HG03342 (cell line): ENCODE measurements around the gene PCDHGA8.
"Not testable (repeated sequence)": the region's sequence is repeated elsewhere in the genome, so short reads cannot be mapped to it uniquely, and the experiment has no call there.

Source experiments
- ATAC-seq: cut with Tn5 transposase; IDR thresholded peaks from one replicate; pipeline ENCODE4 v1.9.1; 2021; ENCODE audit warnings: mild to moderate bottlenecking, moderate library complexity; ENCODE audit not compliant: unreplicated experiment

Gene PCDHGA8

DNA sequence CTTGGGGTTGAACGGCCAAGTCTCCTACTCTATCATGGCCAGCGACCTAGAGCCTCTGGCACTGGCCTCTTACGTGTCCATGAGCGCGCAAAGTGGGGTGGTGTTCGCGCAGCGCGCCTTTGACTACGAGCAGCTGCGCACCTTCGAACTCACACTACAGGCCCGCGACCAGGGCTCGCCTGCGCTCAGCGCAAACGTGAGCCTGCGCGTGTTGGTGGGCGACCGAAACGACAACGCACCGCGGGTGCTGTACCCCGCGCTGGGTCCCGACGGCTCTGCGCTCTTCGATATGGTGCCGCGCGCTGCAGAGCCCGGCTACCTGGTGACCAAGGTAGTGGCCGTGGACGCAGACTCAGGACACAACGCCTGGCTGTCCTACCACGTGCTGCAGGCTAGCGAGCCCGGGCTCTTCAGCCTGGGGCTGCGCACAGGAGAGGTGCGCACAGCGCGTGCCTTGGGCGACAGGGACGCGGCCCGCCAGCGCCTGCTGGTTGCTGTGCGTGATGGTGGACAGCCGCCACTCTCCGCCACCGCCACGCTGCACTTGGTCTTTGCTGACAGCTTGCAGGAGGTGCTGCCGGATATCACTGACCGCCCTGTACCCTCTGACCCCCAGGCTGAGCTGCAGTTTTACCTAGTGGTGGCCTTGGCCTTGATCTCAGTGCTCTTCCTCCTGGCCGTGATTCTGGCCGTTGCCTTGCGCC is 7.3 kb downstream of the PCDHGA8 start:
- ATAC-seq: no peak

DNA sequence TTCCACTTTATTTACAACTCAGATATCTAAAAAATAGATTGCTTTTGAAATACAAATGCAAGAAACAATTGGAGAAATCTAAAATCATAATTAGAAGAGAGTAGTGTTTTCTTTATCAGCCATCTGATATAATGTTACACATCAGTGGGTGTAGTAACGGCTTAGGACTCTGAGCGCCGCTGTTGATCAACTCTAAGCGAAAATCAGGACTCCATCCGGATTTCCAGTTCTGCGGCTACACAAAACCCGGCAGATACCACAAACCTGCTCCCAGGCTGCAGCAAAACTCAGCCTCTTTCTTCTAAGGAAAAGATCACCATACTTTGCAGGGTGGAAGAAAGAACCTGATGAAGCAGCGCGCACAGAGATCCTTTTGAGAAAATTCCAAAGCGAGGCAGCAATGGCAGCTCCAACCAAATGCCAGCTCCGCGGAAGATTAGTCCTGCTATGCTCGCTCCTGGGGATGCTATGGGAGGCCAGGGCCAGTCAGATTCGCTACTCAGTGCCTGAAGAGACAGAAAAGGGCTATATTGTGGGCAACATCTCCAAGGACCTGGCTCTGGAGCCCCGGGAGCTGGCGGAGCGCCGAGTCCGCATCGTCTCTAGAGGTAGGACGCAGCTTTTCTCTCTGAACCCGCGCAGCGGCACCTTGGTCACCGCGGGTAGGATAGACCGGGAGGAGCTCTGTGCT is 10.3 kb downstream of the PCDHGA8 start, which contains the start of gene PCDHGA9:
TSS of gene PCDHGA9 (plus strand) at position 226 of the 691 bp plus-strand sequence. CDS start at position 401, 175 bp downstream.
- no peak for ATAC-seq

DNA sequence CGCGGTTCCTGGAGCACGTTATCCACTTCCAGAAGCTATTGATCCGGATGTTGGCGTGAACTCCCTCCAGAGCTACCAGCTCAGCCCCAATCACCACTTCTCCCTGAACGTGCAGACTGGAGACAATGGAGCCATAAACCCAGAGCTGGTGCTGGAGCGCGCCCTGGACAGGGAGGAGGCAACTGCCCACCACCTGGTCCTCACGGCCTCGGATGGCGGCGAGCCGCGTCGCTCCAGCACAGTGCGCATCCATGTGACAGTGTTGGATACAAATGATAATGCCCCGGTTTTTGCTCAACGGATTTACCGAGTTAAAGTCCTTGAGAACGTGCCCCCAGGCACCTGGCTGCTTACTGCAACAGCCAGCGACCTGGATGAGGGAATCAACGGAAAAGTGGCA is 11.0 kb downstream of the PCDHGA8 start:
- no peak for ATAC-seq

DNA sequence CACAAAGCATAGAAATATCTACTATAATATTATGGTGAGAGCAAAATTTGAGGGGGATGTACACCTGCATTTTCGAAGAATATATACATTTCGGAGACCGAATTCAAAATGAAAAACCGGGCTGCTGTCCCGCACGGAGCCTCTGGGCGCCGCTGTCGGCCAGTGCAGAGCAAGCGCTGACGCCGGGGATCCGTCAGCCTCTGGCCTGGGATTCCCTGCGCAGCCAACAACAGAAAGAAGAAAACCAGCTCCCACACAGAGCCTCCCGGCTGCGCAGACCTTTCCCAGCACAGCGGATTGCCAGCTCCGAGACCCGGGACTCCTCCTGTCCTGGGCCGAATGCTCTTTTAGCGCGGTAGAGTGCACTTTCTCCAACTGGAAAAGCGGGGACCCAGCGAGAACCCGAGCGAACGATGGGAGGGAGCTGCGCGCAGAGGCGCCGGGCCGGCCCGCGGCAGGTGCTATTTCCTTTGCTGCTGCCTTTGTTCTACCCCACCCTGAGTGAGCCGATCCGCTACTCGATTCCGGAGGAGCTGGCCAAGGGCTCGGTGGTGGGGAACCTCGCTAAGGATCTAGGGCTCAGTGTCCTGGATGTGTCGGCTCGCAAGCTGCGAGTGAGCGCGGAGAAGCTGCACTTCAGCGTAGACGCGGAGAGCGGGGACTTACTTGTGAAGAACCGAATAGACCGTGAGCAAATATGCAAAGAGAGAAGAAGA is 15.5 kb downstream of the PCDHGA8 start, which contains the start of gene PCDHGB6:
TSS of gene PCDHGB6 (plus strand) at position 232 of the 716 bp plus-strand sequence. CDS start at position 414, 182 bp downstream.
- ATAC-seq: peak; percentile 82

DNA sequence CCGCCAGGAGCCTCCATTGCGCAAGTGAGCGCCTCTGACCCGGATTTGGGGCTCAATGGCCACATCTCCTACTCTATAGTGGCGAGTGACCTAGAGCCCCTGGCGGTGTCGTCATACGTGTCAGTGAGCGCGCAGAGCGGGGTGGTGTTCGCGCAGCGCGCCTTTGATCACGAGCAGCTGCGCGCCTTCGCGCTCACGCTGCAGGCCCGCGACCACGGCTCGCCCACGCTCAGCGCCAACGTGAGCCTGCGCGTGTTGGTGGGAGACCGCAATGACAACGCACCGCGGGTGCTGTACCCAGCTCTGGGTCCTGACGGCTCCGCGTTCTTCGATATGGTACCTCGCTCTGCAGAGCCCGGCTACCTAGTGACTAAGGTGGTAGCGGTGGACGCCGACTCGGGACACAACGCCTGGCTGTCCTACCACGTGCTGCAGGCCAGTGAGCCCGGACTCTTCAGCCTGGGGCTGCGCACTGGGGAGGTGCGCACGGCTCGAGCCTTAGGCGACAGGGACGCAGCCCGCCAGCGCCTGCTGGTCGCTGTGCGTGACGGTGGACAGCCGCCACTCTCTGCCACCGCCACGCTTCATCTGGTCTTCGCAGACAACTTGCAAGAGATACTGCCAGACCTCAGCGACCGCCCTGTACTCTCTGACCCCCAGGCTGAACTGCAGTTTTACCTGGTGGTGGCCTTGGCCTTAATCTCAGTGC is 17.3 kb downstream of the PCDHGA8 start:
- ATAC-seq: no peak

DNA sequence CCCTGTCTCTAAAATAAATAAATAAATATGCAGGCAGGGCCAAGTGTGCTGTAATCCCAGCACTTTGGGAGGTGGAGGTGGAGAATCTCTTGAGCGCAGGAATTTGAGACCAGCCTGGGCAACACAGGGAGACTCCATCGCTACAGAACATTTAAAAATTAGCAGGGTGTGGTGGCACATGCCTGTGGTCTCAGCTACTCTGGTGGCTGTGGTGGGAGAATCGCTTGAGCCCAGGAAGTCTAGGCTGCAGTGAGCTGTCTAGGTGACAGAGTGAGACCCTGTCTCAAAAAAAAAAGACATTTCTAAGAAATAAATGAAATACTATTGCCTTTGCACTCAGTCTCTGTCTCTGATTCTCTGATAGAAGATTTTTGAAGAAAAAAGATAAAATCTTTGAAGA is 19.1 kb downstream of the PCDHGA8 start:
- ATAC-seq: no peak

DNA sequence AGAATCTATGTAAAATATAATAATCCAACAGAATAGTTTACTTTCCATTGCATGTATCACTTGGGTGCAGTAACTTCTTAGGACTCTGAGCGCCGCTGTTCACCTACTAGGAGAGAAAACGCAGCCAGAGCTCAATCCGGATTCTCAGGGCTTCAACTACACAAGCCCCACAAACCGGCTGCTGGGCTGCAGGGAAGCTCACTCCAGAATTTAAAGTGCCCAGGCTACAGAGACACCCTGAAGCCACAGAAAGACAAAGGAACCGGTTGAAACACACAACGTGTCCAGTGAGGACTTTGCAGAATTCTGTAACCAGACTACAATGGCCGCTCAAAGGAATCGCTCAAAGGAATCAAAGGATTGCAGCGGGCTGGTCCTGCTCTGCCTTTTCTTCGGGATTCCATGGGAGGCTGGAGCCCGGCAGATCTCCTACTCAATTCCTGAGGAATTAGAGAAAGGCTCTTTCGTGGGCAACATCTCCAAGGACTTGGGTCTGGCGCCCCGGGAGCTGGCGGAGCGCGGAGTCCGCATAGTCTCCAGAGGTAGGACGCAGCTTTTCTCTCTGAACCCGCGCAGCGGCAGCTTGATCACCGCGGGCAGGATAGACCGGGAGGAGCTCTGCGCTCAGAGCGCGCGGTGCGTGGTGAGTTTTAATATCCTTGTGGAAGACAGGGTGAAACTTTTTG is 20.6 kb downstream of the PCDHGA8 start, which contains the start of gene PCDHGA10:
TSS of gene PCDHGA10 (plus strand) at position 134 of the 686 bp plus-strand sequence. CDS start at position 323, 189 bp downstream.
- ATAC-seq: peak; percentile 83

DNA sequence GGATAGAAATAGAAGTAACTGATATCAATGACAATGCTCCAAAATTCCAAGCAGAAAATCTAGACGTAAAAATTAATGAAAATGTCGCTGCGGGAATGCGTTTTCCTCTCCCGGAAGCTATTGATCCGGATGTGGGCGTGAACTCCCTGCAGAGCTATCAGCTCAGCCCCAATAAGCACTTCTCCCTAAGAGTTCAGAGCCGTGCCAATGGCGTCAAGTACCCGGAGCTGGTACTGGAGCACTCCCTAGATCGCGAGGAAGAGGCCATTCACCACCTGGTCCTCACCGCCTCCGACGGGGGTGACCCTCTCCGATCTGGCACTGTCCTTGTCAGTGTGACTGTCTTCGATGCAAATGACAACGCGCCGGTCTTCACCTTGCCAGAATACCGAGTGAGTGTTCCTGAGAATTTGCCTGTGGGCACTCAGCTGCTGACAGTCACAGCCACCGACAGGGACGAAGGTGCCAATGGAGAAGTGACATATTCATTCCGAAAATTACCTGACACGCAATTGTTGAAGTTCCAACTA is 21.2 kb downstream of the PCDHGA8 start:
- ATAC-seq: no peak

DNA sequence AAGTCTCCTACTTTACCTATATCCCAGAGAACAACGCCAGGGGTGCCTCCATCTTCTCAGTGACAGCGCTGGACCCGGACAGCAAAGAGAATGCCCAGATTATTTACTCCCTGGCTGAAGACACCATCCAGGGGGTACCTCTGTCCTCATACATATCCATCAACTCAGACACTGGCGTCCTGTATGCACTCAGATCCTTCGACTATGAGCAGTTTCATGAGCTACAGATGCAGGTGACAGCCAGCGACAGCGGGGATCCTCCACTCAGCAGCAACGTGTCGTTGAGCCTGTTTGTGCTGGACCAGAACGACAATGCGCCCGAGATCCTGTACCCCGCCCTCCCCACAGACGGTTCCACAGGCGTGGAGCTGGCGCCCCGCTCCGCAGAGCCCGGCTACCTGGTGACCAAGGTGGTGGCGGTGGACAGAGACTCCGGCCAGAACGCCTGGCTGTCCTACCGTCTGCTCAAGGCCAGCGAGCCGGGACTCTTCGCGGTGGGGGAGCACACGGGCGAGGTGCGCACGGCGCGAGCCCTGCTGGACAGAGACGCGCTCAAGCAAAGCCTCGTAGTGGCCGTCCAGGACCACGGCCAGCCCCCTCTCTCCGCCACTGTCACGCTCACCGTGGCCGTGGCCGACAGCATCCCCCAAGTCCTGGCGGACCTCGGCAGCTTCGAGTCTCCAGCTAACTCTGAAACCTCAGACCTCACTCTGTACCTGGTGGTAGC is 22.3 kb downstream of the PCDHGA8 start:
- ATAC-seq: not testable (repeated sequence)

DNA sequence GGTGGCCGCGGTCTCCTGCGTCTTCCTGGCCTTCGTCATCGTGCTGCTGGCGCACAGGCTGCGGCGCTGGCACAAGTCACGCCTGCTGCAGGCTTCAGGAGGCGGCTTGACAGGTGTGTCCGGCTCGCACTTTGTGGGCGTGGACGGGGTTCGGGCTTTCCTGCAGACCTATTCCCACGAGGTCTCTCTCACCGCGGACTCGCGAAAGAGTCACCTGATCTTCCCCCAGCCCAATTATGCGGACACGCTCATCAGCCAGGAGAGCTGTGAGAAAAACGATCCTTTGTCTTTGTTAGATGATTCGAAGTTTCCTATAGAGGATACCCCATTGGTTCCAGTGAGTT is 22.8 kb downstream of the PCDHGA8 start:
- ATAC-seq: not testable (repeated sequence)

DNA sequence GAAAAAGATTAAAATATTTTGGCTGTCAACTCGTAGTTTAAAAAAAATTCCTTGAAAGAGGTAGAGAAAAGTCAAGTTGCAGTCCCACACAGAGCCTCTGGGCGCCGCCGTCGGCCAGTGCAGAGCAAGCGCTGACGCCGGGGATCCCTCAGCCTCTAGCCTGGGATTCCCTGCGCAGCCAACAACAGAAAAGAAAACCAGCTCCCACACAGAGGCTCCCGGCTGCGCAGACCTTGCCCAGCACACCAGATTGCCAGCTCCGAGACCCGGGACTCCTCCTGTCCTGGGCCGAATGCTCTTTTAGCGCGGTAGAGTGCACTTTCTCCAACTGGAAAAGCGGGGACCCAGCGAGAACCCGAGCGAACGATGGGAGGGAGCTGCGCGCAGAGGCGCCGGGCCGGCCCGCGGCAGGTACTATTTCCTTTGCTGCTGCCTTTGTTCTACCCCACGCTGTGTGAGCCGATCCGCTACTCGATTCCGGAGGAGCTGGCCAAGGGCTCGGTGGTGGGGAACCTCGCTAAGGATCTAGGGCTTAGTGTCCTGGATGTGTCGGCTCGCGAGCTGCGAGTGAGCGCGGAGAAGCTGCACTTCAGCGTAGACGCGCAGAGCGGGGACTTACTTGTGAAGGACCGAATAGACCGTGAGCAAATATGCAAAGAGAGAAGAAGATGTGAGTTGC is 25.2 kb downstream of the PCDHGA8 start, which contains the start of gene PCDHGB7:
TSS of gene PCDHGB7 (plus strand) at position 184 of the 679 bp plus-strand sequence. CDS start at position 367, 183 bp downstream.
- ATAC-seq: peak; percentile 74

DNA sequence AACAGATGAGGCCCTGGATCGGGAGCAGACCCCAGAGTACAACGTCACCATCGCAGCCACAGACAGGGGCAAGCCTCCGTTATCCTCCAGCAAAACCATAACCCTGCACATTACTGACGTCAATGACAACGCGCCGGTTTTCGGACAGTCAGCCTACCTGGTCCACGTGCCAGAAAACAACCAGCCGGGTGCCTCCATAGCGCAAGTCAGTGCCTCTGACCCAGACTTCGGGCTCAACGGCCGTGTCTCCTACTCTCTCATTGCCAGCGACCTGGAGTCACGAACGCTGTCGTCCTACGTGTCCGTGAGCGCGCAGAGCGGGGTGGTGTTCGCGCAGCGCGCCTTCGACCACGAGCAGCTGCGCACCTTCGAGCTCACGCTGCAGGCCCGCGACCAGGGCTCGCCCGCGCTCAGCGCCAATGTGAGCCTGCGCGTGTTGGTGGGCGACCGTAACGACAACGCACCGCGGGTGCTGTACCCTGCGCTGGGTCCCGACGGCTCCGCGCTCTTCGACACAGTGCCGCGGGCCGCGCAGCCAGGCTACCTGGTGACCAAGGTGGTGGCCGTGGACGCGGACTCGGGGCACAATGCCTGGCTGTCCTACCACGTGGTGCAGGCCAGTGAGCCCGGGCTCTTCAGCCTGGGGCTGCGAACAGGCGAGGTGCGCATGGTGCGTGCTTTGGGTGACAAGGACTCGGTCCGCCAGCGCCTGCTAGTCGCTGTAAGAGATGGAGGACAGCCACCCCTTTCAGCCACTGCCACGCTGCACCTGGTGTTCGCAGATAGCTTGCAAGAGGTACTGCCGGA is 26.8 kb downstream of the PCDHGA8 start:
- no peak for ATAC-seq

DNA sequence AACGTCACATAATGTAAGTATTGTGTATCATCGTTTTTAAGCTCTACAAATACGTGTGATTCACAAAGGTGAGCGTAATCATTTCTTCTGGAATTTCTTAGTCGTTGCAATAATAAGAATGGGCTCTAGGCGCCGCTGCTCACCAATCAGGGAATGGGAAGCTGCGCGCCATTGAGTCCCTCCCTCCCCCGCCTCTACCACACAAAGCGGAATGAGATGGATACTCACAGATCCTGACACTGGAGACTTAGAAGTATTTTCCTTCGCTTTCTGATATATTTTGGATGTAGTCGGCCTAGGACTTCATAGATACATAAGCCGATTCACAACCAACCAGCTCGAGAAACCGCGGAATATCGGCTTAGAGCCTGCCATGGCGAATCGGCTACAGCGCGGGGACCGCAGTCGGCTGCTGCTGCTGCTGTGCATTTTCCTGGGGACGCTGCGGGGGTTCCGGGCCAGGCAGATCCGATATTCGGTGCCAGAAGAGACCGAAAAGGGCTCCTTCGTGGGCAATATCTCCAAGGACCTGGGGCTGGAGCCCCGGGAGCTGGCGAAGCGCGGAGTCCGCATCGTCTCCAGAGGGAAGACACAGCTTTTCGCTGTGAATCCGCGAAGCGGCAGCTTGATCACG is 28.5 kb downstream of the PCDHGA8 start, which contains the start of gene PCDHGA11:
TSS of gene PCDHGA11 (plus strand) at position 197 of the 634 bp plus-strand sequence. CDS start at position 374, 177 bp downstream.
- peak; percentile 52 for ATAC-seq

DNA sequence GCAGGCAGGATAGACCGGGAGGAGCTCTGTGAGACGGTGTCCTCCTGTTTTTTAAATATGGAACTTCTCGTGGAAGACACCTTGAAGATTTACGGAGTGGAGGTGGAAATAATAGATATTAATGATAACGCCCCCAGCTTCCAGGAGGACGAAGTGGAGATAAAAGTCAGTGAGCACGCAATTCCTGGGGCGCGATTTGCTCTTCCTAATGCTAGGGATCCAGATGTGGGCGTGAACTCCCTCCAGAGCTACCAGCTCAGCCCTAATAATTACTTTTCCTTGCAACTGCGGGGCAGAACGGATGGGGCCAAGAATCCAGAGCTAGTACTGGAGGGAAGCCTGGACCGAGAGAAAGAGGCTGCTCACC is 29.0 kb downstream of the PCDHGA8 start:
- no peak for ATAC-seq

DNA sequence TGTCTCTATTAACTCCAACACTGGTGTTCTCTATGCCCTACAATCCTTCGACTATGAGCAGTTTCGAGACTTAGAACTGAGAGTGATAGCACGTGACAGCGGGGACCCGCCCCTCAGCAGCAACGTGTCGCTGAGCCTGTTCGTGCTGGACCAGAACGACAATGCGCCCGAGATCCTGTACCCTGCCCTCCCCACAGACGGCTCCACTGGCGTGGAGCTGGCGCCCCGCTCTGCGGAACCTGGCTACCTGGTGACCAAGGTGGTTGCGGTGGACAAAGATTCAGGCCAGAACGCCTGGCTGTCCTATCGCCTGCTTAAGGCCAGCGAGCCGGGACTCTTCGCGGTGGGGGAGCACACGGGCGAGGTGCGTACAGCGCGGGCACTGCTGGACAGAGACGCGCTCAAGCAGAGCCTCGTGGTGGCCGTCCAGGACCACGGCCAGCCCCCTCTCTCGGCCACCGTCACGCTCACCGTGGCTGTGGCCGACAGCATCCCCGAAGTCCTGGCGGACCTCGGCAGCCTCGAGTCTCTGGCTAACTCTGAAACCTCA is 30.4 kb downstream of the PCDHGA8 start:
- ATAC-seq: no peak

DNA sequence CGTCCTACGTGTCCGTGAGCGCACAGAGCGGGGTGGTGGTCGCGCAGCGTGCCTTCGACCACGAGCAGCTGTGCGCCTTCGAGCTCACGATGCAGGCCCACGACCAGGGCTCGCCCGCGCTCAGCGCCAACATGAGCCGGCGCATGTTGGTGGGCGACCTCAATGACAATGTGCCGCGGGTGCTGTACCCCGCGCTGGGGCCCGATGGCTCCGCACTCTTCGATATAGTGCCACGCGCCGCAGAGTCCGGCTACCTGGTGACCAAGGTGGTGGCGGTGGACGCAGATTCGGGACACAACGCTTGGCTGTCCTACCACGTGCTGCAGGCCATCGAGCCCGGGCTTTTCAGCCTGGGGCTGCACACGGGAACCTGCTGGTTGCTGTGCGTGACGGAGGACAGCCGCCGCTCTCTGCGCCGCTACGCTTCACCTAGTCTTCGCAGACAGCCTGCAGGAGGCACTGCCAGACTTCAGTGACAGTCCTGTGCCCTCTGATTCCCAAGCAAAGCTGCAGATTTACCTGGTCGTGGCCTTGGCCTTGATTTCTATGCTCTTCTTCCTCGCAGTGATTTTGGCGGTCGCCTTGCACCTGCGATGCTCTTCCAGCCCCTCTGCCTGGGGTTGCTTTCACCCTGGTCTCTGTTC is 35.5 kb downstream of the PCDHGA8 start:
- no peak for ATAC-seq
